Motor neuron (in vitro differentiated cells): ENCODE data around the gene TBC1D4. TPM values are rescaled to one million over a fixed set of nuclear protein-coding genes. Genes with fewer than 3 reads are reported as not detected.

Experiments used
- ATAC-seq, 8 experiments: fragments of 200-7000 bp; cut with Tn5 transposase; replicated peaks in 6 of 8; 2 replicates each; pipeline ENCODE4 v1.8.0; 2021; ENCODE audit warnings: mild to moderate bottlenecking in 8 of 8, moderate library complexity in 8 of 8
- H3K27ac ChIP-seq, 2 donors: fragments of 250-450 bp; sonication (Bioruptor Pico); 2 replicates each; pipeline ENCODE4 v1.9.0; 2021; ENCODE audit warnings: antibody characterized with exemption in 2 of 2, mild to moderate bottlenecking in 2 of 2, moderate library complexity in 1 of 2
- H3K4me1 ChIP-seq, 2 donors: fragments of 250-450 bp; sonication (Bioruptor Pico); replicated peaks in 1 of 2; 2 replicates each; pipeline ENCODE4 v1.6.1; 2021; ENCODE audit warnings: antibody characterized with exemption in 2 of 2, mild to moderate bottlenecking in 2 of 2, moderate library complexity in 1 of 2
- H3K4me3 ChIP-seq, 5 donors: fragments of 250-450 bp; sonication (Bioruptor Pico); 2 replicates each; pipeline ENCODE4 v1.9.0; 2021; ENCODE audit warnings: antibody characterized with exemption in 5 of 5, mild to moderate bottlenecking in 5 of 5, moderate library complexity in 4 of 5
- WGBS, 10 experiments: fragments of 450-650 bp; shearing (Covaris generic); methylation state at CpG; one replicate each; pipeline ENCODE4 v1.0.0; 2022; 5-methylcytosine and 5-hydroxymethylcytosine counted together
- in situ Hi-C, 9 experiments: fragments of 400-800 bp; cut with MboI; loops; one replicate each; pipeline ENCODE4 v1.15.0; 2021; ENCODE audit warnings: low sequenced_read_pairs in 9 of 9, low pct_unique_long_range_greater_than_20kb in 2 of 9; ENCODE audit not compliant: unreplicated experiment in 9 of 9
- total RNA-seq, 8 experiments: library from RNA; unstranded; fragments of 300-600 nt; gene quantifications; 2 replicates each; pipeline versions ENCODE4 v1.2.3 to v1.2.4, GENCODE V29; 2022

Gene TBC1D4
- total RNA-seq, 8 experiments from 2014 or later: 5.3 to 13.3 (median 7.7) TPM

DNA sequence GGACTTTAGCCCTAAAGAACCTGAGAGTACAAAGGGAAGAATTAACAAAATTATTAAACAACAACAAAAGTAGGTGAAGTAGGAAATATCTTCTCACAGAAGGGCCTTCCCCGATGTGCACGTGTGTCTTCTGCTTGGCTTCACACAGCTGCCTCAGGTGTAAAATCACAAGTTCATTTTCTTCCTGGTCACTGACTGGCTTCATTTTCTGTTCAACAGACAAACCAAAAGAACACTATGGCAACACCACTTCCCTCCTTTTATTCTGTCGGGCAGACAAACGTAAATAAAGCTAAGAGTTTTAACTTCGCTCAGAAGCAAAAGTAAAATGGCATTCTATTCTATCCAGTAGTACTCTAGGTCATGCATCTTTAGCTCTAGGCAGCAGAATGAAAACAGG lies 140.9 kb downstream of the TBC1D4 start:
- Histone ChIP-seq H3K4me3 (no peak overlapping the region), H3K27ac (no peak overlapping the region), H3K4me1 (no peaks in the 10 kb centered on the region)
- peak in 1 of 8 experiments; percentile 70 for ATAC-seq
- WGBS, 10 experiments: 80 to 100% (median 93%) methylated on average over 1 to 5 of the region's 5 CpGs; no CpG with 5 or more reads in 2 of the 10 experiments
- in situ Hi-C loops: no loop called here

DNA sequence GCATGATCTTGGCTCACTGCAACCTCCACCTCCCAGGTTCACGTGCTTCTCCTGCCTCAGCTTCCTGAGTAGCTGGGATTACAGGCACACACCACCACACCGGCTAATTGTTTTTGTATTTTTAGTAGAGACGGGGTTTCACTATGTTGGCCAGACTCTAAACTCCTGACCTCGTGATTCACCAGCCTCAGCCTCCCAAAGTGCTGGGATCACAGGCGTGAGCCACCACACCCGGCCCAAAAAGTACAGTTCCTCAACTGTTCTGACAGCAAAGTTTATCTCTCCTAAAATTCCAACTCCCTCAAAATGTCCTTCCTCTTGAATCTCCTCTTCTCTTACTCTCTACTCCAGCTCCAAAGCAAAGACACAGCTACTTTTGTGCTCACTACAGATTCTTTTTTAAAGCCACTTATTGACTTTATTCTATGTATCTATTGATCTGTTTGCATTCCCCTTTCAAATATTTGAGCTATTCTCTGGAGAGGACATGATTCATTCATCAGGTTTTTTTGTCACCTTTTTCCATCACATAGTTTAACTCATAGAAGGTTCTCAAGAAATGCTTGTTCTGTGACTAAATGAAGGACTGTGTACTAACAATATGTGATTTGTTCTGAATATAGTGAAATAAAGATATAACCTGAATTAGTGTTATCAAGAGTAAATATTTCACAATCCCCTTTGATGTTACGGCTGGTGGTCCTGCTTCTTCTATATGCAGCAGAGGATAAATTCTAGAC lies 142.2 kb downstream of the TBC1D4 start:
- no peak for ATAC-seq
- 67 to 100% (median 97%) methylated on average over 1 to 7 of the region's 7 CpGs for WGBS, 10 experiments
- in situ Hi-C loops: no loop called here
- Histone ChIP-seq H3K4me1 (no peaks in the 10 kb centered on the region), H3K4me3 (no peak overlapping the region), H3K27ac (no peak overlapping the region)

DNA sequence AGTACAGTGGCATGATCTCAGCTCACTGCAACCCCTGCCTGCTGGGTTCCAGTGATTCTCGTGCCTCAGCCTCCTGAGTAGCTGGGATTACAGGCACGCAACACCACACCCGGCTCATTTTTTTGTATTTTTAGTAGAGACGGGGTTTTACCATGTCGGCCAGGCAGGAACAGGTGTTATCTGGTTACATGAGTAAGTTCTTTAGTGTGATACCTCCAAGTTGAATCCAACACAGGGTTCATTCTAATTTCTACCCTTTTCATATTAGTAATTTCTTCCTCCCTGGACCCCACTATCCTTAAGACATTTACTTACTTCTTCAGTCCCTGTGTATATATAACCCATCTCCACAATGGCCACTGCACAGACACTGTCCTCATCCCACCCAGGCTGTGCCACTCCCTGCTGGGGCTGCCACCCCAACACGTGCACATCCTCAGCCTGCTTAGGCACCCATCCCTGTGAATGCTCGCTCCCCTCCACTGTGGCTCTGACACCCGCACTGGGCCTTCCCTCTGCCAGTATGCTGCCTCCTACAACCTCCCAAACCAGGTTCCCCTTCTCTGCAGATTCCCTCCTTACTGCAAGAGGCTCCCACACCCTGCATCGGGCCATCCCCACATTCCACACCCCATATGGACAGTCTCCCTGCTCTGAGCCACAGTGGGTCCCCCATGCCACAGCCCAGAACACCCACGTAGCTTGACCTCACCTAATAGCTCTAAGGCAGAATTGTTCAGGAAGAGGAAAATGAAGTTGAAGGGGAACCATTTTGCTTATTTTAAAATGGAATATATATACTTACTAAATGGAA lies 147.1 kb downstream of the TBC1D4 start:
- no peak for ATAC-seq

GRCh38 chr13:75333103-75333502 lies 148.9 kb downstream of the TBC1D4 start:
- H3K4me1 ChIP-seq: no peaks in the 10 kb centered on the region
- no peak overlapping the region for H3K4me3 ChIP-seq
- in situ Hi-C loops: no loop called here
- no peak for ATAC-seq
- 11 to 100% (median 64%) methylated on average over 1 of the region's 1 CpG; no CpG with 5 or more reads in 3 of the 10 experiments for WGBS, 10 experiments
- H3K27ac ChIP-seq: no peak overlapping the region

More for the DNA sequence above, 147.1 kb downstream of the TBC1D4 start:
- no peak overlapping the region for H3K27ac ChIP-seq
- H3K4me1 ChIP-seq: no peaks in the 10 kb centered on the region
- in situ Hi-C loops: no loop called here
- no peak overlapping the region for H3K4me3 ChIP-seq
- WGBS, 10 experiments: 74 to 94% (median 90%) methylated on average over 1 to 9 of the region's 10 CpGs; no CpG with 5 or more reads in 2 of the 10 experiments

DNA sequence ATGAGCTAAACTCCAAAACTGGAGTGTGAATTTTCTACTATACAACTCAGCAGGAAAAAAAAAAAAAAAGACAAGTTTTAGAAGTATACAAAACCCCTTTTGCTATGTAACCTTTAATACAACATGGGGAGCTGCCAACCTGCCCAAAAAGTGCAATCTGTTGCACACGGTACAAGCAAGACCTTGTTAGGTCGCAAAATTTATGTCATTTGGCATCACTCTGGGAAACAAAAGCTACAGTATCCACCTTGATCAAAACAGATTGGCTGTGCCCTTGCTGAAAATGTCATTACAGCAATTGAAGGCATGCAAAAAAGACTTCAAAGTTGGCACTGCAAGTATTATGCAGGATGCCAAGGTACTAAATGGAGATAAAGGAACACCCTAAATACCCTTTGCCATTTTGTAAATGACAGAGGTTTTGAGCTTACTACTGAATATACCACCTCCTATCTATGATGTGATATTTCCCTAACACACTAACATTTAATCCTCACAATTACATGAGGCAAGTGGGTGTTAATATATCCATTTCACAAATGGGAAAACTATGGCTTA lies 150.1 kb downstream of the TBC1D4 start:
- Histone ChIP-seq H3K4me3 (no peak overlapping the region), H3K27ac (no peak overlapping the region), H3K4me1 (no peaks in the 10 kb centered on the region)
- WGBS, 10 experiments: 33 to 100% (median 94%) methylated on average over 1 to 2 of the region's 2 CpGs
- in situ Hi-C loops: no loop called here
- ATAC-seq: no peak

DNA sequence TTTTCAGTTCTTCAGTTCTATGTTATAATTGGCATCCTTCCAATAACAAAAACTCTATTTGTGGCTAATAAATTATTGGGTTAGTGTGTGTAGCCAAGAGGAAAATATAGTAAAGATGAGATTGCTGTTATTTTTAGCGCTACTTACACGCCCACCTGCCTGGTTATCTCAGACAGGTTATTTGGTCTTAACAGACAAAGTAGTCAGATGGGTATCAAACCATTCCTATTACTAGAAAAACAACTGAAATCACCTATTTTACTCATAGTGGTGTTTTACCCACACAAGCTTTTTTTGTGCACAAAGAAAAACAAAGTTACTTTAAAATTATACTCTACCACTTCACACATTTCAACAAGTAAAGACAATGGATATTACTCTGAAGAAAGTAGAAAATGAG lies 151.2 kb downstream of the TBC1D4 start:
- no peak for ATAC-seq
- Histone ChIP-seq H3K27ac (no peak overlapping the region), H3K4me3 (no peak overlapping the region), H3K4me1 (no peaks in the 10 kb centered on the region)
- 93 to 100% (median 100%) methylated on average over 2 of the region's 2 CpGs; no CpG with 5 or more reads in 3 of the 10 experiments for WGBS, 10 experiments
- in situ Hi-C loops: no loop called here

GRCh38 chr13:75329723-75330122 lies 152.2 kb downstream of the TBC1D4 start:
- WGBS, 10 experiments: 86 to 100% (median 90%) methylated on average over 2 to 5 of the region's 5 CpGs
- H3K4me3 ChIP-seq: no peak overlapping the region
- no peaks in the 10 kb centered on the region for H3K4me1 ChIP-seq
- ATAC-seq: no peak
- in situ Hi-C loops: no loop called here
- no peak overlapping the region for H3K27ac ChIP-seq

DNA sequence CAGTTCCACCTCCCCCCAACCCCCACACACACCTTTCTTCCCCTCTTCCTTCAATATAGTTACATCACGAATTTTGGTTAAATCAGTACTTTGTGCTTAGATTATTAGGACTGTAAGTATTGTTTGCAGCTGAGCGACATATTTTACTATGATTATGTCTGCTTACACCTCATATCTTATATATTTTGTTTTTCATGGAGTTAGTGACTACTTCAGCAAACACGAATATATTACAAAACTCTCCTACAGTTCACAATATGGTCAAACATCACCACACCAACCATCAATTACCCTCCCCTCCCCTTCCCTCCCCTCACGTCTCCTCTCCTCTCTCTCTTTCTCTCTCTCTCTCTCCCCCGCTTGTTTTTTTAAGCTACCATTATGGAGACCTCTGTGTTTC lies 152.9 kb downstream of the TBC1D4 start:
- in situ Hi-C loops: no loop called here
- 63 to 100% (median 80%) methylated on average over 1 to 2 of the region's 5 CpGs; no CpG with 5 or more reads in 3 of the 10 experiments for WGBS, 10 experiments
- no peak overlapping the region for H3K4me3 ChIP-seq
- no peaks in the 10 kb centered on the region for H3K4me1 ChIP-seq
- H3K27ac ChIP-seq: no peak overlapping the region
- no peak for ATAC-seq

DNA sequence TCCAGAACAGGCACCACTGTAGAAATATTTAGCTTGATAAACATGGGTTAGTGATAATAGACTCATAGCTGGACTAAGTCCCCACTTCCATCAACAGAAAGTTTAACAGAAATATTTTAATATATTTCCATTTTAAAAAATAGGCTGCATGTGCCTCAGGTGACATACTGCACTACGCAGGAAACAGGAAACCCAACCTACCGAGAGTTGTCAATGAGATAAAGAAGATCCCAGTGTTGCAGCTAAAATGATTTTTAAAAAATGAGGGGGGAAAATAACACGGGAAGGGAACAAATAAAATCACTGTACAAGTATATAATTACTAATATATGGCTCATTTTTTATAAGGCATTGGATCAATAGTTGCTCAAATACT lies 154.8 kb downstream of the TBC1D4 start:
- Histone ChIP-seq H3K4me3 (no peak overlapping the region), H3K27ac (no peak overlapping the region), H3K4me1 (no peaks in the 10 kb centered on the region)
- WGBS, 10 experiments: 63 to 100% (median 89%) methylated on average over 1 to 3 of the region's 3 CpGs; no CpG with 5 or more reads in 1 of the 10 experiments
- in situ Hi-C loops: no loop called here
- ATAC-seq: no peak

- 58 to 99% (median 83%) methylated on average over 5 to 19 of the region's 21 CpGs; no CpG with 5 or more reads in 1 of the 10 experiments for WGBS, 10 experiments
- no peak for ATAC-seq
Observed at GRCh38 chr13:75326173-75327134, 155.5 kb downstream of the TBC1D4 start.

DNA sequence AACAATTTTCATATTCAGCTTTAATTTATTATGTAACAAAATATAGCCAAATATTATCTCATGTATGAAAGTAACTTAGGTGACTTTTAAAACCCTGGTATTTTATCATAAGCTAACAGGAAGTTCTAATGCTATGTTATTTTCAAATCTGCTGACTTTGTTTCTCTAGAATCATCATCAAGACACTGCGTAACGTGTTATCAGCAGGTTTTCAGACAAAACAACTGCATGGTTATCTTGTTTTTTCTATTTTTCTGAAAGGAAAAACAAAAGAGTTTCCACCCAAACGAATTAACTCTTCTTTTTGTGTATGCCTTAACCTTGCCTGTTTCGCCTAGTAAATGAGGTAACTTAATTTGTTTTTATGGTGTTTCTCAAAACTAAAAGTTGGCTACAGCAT lies 156.3 kb downstream of the TBC1D4 start:
- no peak overlapping the region for H3K4me3 ChIP-seq
- H3K4me1 ChIP-seq: no peaks in the 10 kb centered on the region
- no peak for ATAC-seq
- WGBS, 10 experiments: 52 to 100% (median 70%) methylated on average over 1 to 4 of the region's 4 CpGs; no CpG with 5 or more reads in 1 of the 10 experiments
- in situ Hi-C loops: no loop called here
- H3K27ac ChIP-seq: no peak overlapping the region

More at GRCh38 chr13:75326173-75327134, 155.5 kb downstream of the TBC1D4 start:
- Histone ChIP-seq H3K4me3 (no peak overlapping the region), H3K27ac (no peak overlapping the region), H3K4me1 (no peaks in the 10 kb centered on the region)
- in situ Hi-C loops: no loop called here

DNA sequence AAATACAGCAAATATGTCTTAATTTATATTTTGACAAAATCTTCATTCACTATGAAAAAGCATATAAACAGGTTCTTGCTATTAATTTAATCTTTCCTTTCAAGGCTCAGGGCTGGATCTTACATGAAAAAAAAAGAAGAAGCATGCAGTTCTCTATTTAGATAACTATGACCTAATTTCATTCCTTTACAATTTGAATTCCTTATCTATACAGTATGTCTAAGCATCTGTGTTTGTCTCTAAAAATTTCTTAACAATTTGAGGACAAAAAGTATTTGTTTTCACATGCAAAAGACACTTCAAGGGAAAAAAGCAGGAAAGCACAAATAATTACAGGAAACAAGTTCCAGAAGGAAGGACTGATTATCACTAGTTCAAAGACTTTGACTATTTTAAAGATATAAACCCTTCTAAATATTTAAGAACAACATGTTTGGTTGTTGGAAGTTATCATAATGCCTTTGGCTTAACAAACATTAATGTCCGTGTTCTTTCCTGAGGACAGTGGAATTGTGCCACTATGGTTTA lies 157.5 kb downstream of the TBC1D4 start:
- H3K4me1 ChIP-seq: no peaks in the 10 kb centered on the region
- H3K27ac ChIP-seq: no peak overlapping the region
- WGBS, 10 experiments: 86 to 100% (median 100%) methylated on average over 1 of the region's 1 CpG; no CpG with 5 or more reads in 1 of the 10 experiments
- in situ Hi-C loops: no loop called here
- no peak for ATAC-seq
- H3K4me3 ChIP-seq: no peak overlapping the region
